Measurements from ENCODE around the gene DEPDC4. TPM values are rescaled to one million over a fixed set of nuclear protein-coding genes. Genes with fewer than 3 reads are reported as not detected.

The DEPDC4 gene
- total and polyA plus RNA-seq, 11 donors = 0.33 to 1.3 (median 0.60) TPM; not detected in 3

- Histone ChIP-seq H3K9me3 (no peaks in the 10 kb centered on the region), H3K27me3 (no peaks in the 10 kb centered on the region), H3K36me3 (peaks cover 0 to 100% (median 81%) of the 10 kb centered on the region in 9 donors), H3K4me3 (no peak overlapping the region), H3K4me1 (peaks cover 0 to 6% (median 0%) of the 10 kb centered on the region in 12 donors), H3K27ac (no peak overlapping the region)
- WGBS, 4 donors = 86 to 94% (median 91%) methylated on average over 5 of the region's 5 CpGs
- no peak for DNase-seq
- intact Hi-C loops (cut with DNase I) = no loop called here
- ATAC-seq = no peak
- no peak for TF ChIP-seq POLR2A (IDR thresholded peaks at IDR 0.05)
- TF ChIP-seq CTCF (IDR thresholded peaks at IDR 0.05) = no peak
Measured at GRCh38 chr12:100219328-100220109, 47.4 kb downstream of the DEPDC4 start.

DNA sequence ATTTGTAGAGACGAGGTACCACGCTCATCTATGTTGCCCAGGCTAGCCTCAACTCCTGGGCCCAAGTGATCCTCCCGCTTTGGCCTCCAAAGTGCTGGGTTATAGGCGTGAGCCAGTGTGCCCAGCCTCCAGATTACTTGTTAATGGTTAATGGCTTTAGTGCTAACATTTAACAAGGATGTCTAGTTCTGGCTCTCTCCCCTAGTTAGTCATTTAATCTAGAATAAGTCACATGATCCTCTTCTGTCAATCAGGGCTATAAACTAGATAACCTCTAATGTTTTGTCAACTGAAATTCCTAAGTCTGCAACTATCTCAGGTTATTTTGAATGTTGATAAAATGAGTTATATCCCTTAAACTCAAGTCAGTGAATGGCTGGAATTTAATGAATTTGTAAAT, 50.5 kb downstream of the DEPDC4 start:
- Histone ChIP-seq H3K4me1 (peaks cover 0 to 8% (median 0%) of the 10 kb centered on the region in 12 donors), H3K36me3 (peaks cover 0 to 100% (median 86%) of the 10 kb centered on the region in 9 donors), H3K27ac (no peak overlapping the region), H3K9me3 (no peaks in the 10 kb centered on the region), H3K4me3 (no peak overlapping the region), H3K27me3 (no peaks in the 10 kb centered on the region)
- DNase-seq (no peak), ATAC-seq (no peak)
- WGBS, 4 donors = 95 to 98% (median 96%) methylated on average over 4 of the region's 4 CpGs
- intact Hi-C loops (cut with DNase I) = no loop called here
- TF ChIP-seq POLR2A (IDR thresholded peaks at IDR 0.05) = no peak
- no peak for TF ChIP-seq CTCF (IDR thresholded peaks at IDR 0.05)

- H3K27me3 ChIP-seq = no peaks in the 10 kb centered on the region
- DNase-seq (no peak), ATAC-seq (no peak)
- H3K4me3 ChIP-seq = no peak overlapping the region
- intact Hi-C loops (cut with DNase I) = no loop called here
- no peaks in the 10 kb centered on the region for H3K9me3 ChIP-seq
- peaks cover 0 to 100% (median 86%) of the 10 kb centered on the region in 9 donors for H3K36me3 ChIP-seq
- H3K4me1 ChIP-seq = peaks cover 0 to 8% (median 0%) of the 10 kb centered on the region in 12 donors
- H3K27ac ChIP-seq = no peak overlapping the region
- 80 to 94% (median 82%) methylated on average over 1 of the region's 1 CpG for WGBS, 4 donors
- TF ChIP-seq CTCF (IDR thresholded peaks at IDR 0.05) (no peak), POLR2A (IDR thresholded peaks at IDR 0.05) (no peak)
Measured at GRCh38 chr12:100215209-100215608, 51.7 kb downstream of the DEPDC4 start.

GRCh38 chr12:100214518-100214917, 52.4 kb downstream of the DEPDC4 start:
- DNase-seq (no peak), ATAC-seq (no peak)
- Histone ChIP-seq H3K9me3 (no peaks in the 10 kb centered on the region), H3K27ac (no peak overlapping the region), H3K36me3 (peaks cover 0 to 100% (median 86%) of the 10 kb centered on the region in 9 donors), H3K4me1 (peaks cover 0 to 8% (median 0%) of the 10 kb centered on the region in 12 donors), H3K27me3 (no peaks in the 10 kb centered on the region), H3K4me3 (no peak overlapping the region)
- intact Hi-C loops (cut with DNase I) = no loop called here
- TF ChIP-seq POLR2A (IDR thresholded peaks at IDR 0.05) = no peak
- no peak for TF ChIP-seq CTCF (IDR thresholded peaks at IDR 0.05)
- 95 to 98% (median 97%) methylated on average over 2 of the region's 2 CpGs for WGBS, 4 donors
